ENCODE results near the gene CETP.

CETP gene

GRCh38 chr16:56961851-56962281 lies at the start of gene CETP:
Gene CETP (plus strand): TSS chr16:56961950. CDS start chr16:56961980, 30 bp downstream.
- DNase-seq (ENCODE audit: low read depth), result no peak

GRCh38 chr16:56912746-56913708 lies 48.7 kb upstream of the CETP start:
- DNase-seq (ENCODE audit: low read depth), result no peak

- DNase-seq (ENCODE audit: low read depth), result no peak
These were observed 46.9 kb upstream of the CETP start for GRCh38 chr16:56914896-56915295.

GRCh38 chr16:56915336-56916119 lies 46.2 kb upstream of the CETP start:
- DNase-seq (ENCODE audit: low read depth), result no peak

- no peak for DNase-seq (ENCODE audit: low read depth)
These were observed 45.0 kb upstream of the CETP start for GRCh38 chr16:56916571-56917403.

- DNase-seq (ENCODE audit: low read depth), result no peak
These were observed 43.2 kb upstream of the CETP start for GRCh38 chr16:56918467-56919012.

- DNase-seq (ENCODE audit: low read depth), result no peak
These were observed 42.5 kb upstream of the CETP start for GRCh38 chr16:56919099-56919800.

GRCh38 chr16:56921571-56921970 lies 40.2 kb upstream of the CETP start:
- no peak for DNase-seq (ENCODE audit: low read depth)

GRCh38 chr16:56923481-56924091 lies 38.2 kb upstream of the CETP start:
- no peak for DNase-seq (ENCODE audit: low read depth)

GRCh38 chr16:56927471-56927870 lies 34.3 kb upstream of the CETP start:
- no peak for DNase-seq (ENCODE audit: low read depth)

GRCh38 chr16:56929639-56930038 lies 32.1 kb upstream of the CETP start:
- DNase-seq (ENCODE audit: low read depth), result no peak

GRCh38 chr16:56930486-56931270 lies 31.1 kb upstream of the CETP start:
- DNase-seq (ENCODE audit: low read depth), result no peak

GRCh38 chr16:56931271-56931891 lies 30.4 kb upstream of the CETP start:
- no peak for DNase-seq (ENCODE audit: low read depth)

GRCh38 chr16:56931892-56932720 lies 29.6 kb upstream of the CETP start, which contains the start of gene HERPUD1:
Gene HERPUD1 (plus strand): TSS chr16:56932142. CDS start chr16:56932245, 103 bp downstream.
- peak; percentile 99 for DNase-seq (ENCODE audit: low read depth)

GRCh38 chr16:56932721-56933619 lies 28.8 kb upstream of the CETP start:
- DNase-seq (ENCODE audit: low read depth), result peak; percentile 4

- DNase-seq (ENCODE audit: low read depth), result no peak
These were observed 27.7 kb upstream of the CETP start for GRCh38 chr16:56933828-56934598.
